Stromal cell of bone marrow (primary cell): ENCODE measurements around the gene CNTRL.
A peak's percentile ranks its signal among the peaks of the same experiment; 100 is the strongest.

Source experiments
- DNase-seq: peaks from one replicate; pipeline ENCODE4 v3.0.0-alpha.2; 2012; ENCODE audit warnings: low read depth

CNTRL gene

GRCh38 chr9:121182989-121183388 lies 108.2 kb downstream of the CNTRL start:
- DNase-seq: no peak

- DNase-seq: no peak
These were observed 109.1 kb downstream of the CNTRL start for GRCh38 chr9:121183666-121184423.

- no peak for DNase-seq
These were observed 109.7 kb downstream of the CNTRL start for GRCh38 chr9:121184463-121184862.

- DNase-seq: no peak
These were observed 110.5 kb downstream of the CNTRL start for GRCh38 chr9:121185178-121185745.

- DNase-seq: no peak
These were observed 111.1 kb downstream of the CNTRL start for GRCh38 chr9:121185774-121186403.

GRCh38 chr9:121187636-121188305 lies 113.0 kb downstream of the CNTRL start:
- no peak for DNase-seq

- no peak for DNase-seq
These were observed 114.3 kb downstream of the CNTRL start for GRCh38 chr9:121189006-121189405.

GRCh38 chr9:121189660-121190059 lies 114.9 kb downstream of the CNTRL start:
- DNase-seq: no peak

GRCh38 chr9:121191235-121191634 lies 116.5 kb downstream of the CNTRL start:
- DNase-seq: no peak

- no peak for DNase-seq
These were observed 117.8 kb downstream of the CNTRL start for GRCh38 chr9:121192518-121192917.

- DNase-seq: no peak
These were observed 118.3 kb downstream of the CNTRL start for GRCh38 chr9:121192959-121193640.

- no peak for DNase-seq
These were observed 120.0 kb downstream of the CNTRL start for GRCh38 chr9:121194730-121195129.

GRCh38 chr9:121196389-121196788 lies 121.6 kb downstream of the CNTRL start:
- no peak for DNase-seq

- DNase-seq: no peak
These were observed 122.4 kb downstream of the CNTRL start for GRCh38 chr9:121197132-121197531.

- DNase-seq: no peak
These were observed 123.8 kb downstream of the CNTRL start for GRCh38 chr9:121198512-121199042.

GRCh38 chr9:121199921-121200320 lies 125.2 kb downstream of the CNTRL start:
- DNase-seq: no peak

- no peak for DNase-seq
These were observed 125.6 kb downstream of the CNTRL start for GRCh38 chr9:121200356-121200755.

GRCh38 chr9:121201045-121201737 lies 126.4 kb downstream of the CNTRL start:
- no peak for DNase-seq

- peak; percentile 96 for DNase-seq
These were observed 127.2 kb downstream of the CNTRL start, which contains the start of gene RAB14 for GRCh38 chr9:121201738-121202533. TSS of gene RAB14 (minus strand) at chr9:121201869. CDS start at chr9:121193412, 8,457 bp downstream.

- DNase-seq: no peak
These were observed 129.4 kb downstream of the CNTRL start for GRCh38 chr9:121204121-121204520.
